Measurements from ENCODE around the gene BCLAF1. TPM values are rescaled to one million over a fixed set of nuclear protein-coding genes. Genes with fewer than 3 reads are reported as not detected.
A peak's percentile ranks its signal among the peaks of the same experiment; 100 is the strongest.

The BCLAF1 gene
- total RNA-seq, 1 donor: 154 TPM

DNA sequence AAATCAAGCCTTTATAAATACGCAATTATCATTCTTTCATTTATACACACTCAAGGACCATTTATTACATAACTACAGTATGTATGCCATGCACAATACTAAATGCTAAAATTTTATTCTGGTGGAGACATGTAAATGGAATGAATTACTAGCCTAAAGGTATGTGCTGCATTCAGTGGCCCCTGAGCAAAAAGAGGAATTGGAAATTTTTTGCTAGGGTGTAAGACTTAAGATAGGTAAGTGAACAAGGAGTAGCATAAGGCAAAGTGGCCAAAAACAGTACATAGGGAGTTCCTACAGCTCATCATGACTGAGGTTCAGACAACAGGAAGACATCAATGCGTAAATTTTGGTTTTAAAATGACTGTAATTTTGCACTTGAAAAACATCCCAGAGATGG, 37.2 kb downstream of the BCLAF1 start:
- no peak overlapping the region for H3K4me3 ChIP-seq (ENCODE audit: low read depth, low read length)
- TF ChIP-seq, protein P1, sequence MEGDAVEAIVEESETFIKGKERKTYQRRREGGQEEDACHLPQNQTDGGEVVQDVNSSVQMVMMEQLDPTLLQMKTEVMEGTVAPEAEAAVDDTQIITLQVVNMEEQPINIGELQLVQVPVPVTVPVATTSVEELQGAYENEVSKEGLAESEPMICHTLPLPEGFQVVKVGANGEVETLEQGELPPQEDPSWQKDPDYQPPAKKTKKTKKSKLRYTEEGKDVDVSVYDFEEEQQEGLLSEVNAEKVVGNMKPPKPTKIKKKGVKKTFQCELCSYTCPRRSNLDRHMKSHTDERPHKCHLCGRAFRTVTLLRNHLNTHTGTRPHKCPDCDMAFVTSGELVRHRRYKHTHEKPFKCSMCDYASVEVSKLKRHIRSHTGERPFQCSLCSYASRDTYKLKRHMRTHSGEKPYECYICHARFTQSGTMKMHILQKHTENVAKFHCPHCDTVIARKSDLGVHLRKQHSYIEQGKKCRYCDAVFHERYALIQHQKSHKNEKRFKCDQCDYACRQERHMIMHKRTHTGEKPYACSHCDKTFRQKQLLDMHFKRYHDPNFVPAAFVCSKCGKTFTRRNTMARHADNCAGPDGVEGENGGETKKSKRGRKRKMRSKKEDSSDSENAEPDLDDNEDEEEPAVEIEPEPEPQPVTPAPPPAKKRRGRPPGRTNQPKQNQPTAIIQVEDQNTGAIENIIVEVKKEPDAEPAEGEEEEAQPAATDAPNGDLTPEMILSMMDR (IDR thresholded peaks at IDR 0.05; ENCODE audit: insufficient read depth, low read depth, low read length): no peak
- no peak for DNase-seq (ENCODE audit: low read depth)

DNA sequence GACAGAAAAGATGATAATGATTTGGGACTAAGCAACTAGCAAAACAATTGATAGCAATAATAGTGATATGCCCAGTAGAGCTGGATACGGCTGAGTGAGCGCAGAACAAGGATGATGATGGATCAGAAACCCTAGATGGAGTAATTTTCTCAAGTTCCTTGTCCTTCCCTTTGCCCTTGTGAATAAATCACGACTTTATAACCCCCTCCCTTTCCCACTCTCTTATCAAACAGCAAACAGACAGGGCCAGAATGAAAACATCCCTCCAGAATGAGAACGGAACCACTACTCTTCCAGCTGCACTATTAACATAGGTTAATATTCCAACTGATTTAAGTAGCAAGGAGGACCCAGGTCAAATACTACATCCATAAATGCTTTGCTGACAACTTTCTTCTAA, 38.3 kb downstream of the BCLAF1 start:
- TF ChIP-seq, protein P1 (IDR thresholded peaks at IDR 0.05; ENCODE audit: insufficient read depth, low read depth, low read length): no peak
- peak overlapping the region; percentile 91 for H3K4me3 ChIP-seq (ENCODE audit: low read depth, low read length)
- no peak for DNase-seq (ENCODE audit: low read depth)

DNA sequence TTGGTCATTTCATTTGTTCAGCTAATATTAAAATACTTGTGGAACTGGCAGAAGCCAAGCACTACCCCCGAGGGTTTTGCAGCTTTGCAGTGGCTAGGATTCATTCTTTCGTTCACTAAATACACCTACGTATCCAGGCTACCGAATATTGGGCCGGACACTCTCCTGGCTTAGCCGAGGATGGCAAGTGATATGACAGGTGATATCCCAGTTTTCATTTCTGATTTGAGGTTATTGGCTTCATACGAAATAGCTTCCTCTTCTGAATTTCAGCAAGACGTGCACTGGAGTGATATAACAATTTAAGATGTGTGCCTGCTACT, 39.0 kb downstream of the BCLAF1 start:
- DNase-seq (ENCODE audit: low read depth): no peak
- TF ChIP-seq, protein P1 (IDR thresholded peaks at IDR 0.05; ENCODE audit: insufficient read depth, low read depth, low read length): no peak
- H3K4me3 ChIP-seq (ENCODE audit: low read depth, low read length): peak overlapping the region; percentile 91

DNA sequence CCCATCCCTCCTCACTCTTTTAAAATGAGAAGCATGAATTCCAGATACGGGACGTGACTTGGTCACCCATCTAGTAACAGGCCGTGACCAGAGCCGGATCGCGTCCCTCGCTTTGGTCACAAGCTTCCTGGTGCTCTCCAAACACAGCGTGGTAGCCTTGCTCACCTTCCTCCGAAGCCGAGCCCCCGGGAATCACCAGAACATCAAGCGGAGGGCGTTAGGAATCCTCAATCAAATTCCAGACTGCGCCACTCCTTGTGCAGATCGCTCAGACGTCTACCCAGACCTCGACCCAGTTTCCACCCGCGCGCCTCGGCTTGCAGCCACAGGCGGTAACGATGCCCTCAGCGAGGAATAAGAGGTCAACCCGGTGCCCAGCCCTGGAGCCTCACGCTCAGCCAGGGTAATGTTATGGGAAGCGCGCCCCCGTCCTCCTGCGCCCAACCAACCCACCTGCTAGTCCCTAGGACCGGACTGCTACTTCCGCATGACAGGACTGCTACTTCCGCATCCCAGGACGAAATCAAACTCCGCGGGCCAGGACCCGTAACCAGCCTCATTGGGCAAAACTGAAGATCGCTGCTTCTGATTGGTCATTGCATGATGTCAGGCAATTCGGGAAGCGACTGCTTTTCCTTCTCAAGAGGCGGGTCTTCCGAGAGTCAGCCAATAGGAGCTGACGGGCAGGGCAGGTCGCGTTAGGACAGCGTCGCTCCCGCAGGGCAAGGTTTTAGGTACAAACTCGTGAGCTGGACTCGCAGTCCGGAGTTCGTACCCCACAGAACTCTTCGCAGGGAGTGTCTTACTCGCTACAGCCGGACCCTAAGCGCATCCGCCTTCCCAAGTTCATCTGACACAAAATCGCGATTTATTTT, 39.6 kb downstream of the BCLAF1 start, which contains the start of gene MTFR2:
TSS of gene MTFR2 (minus strand) at position 501 of the 875 bp plus-strand sequence. CDS start 1,212 bp downstream, outside the sequence.
- TF ChIP-seq, protein P1 (IDR thresholded peaks at IDR 0.05; ENCODE audit: insufficient read depth, low read depth, low read length): no peak
- DNase-seq (ENCODE audit: low read depth): peak; percentile 99
- peak within 1 kb of the TSS; percentile 91 for H3K4me3 ChIP-seq (ENCODE audit: low read depth, low read length)

DNA sequence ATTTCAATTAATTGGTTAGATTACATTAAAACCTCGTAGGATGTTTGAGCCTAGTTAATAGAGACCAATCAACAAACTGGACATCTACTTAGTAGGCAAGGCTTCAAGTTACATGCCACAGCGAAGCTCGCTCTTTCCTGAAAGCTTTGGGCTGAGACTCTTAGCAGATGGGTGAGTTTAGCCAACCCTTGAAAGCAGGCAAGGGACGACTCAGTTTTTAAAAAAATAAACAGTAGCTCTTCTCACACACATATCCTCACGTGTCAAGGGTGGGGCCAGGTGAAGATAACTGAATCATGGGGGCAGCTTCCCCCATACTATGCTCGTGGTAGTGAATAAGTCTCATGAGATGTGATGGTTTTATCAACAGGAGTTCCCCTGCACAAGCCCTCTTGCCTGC, 40.3 kb downstream of the BCLAF1 start:
- DNase-seq (ENCODE audit: low read depth): no peak
- TF ChIP-seq, protein P1 (IDR thresholded peaks at IDR 0.05; ENCODE audit: insufficient read depth, low read depth, low read length): no peak

DNA sequence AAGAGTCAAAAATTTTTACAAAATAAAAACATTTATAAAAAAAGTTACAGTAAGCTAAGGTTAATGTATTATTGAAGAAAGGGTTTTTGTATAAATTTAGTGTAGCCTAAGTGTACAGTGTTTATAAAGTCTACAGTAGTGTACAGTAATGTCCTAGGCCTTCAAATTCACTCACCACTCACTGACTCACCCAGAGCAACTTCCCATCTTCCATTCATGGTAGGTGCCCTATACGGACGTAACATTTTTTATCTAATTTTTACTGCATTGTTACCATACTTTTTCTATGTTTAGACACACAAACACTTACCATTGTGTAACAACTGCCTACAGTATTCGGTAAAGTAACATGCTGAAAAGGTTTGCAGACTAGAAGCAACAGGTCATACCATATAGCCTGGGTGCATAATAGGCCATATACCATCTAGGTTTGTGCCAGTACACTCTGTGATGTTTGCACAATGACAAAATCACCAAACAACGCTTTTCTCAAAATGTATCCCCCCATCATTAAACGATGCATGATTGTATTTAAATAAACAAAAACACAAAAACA, 45.5 kb downstream of the BCLAF1 start:
- no peak for DNase-seq (ENCODE audit: low read depth)
- H3K4me3 ChIP-seq (ENCODE audit: low read depth, low read length): no peak overlapping the region
- TF ChIP-seq, protein P1 (IDR thresholded peaks at IDR 0.05; ENCODE audit: insufficient read depth, low read depth, low read length): no peak

More for the DNA sequence above, 40.3 kb downstream of the BCLAF1 start:
- H3K4me3 ChIP-seq (ENCODE audit: low read depth, low read length): peak overlapping the region; percentile 91

Data from fibroblast of villous mesenchyme (primary cell).